HEK293T (cell line): Measurements from ENCODE around the gene ZSWIM3.

Experiments
- ARNT ChIP-seq: fragments of 450-650 bp; IDR thresholded peaks from 2 replicates; pipeline ENCODE4 v1.6.1; 2017; ENCODE audit warnings: mild to moderate bottlenecking
- ELF4 ChIP-seq: fragments of 450-650 bp; IDR thresholded peaks from 2 replicates; pipeline ENCODE4 v1.6.1; 2017; ENCODE audit warnings: antibody characterized with exemption
- FOXA1 ChIP-seq: fragments of 450-650 bp; IDR thresholded peaks from 2 replicates; pipeline ENCODE4 v1.6.1; 2016; ENCODE audit warnings: mild to moderate bottlenecking
- FOXM1 ChIP-seq: fragments of 450-650 bp; IDR thresholded peaks from 2 replicates; pipeline ENCODE4 v1.6.1; 2017; ENCODE audit warnings: mild to moderate bottlenecking, borderline replicate concordance
- SP1 ChIP-seq: fragments of 450-650 bp; IDR thresholded peaks from 2 replicates; pipeline ENCODE4 v1.6.1; 2017
- SUZ12 ChIP-seq: fragments of 450-650 bp; IDR thresholded peaks from 2 replicates; pipeline ENCODE4 v1.6.1; 2016; ENCODE audit warnings: mild to moderate bottlenecking
- TARDBP ChIP-seq: fragments of 450-650 bp; IDR thresholded peaks from 2 replicates; pipeline ENCODE4 v1.6.1; 2016
- ZNF384 ChIP-seq: fragments of 450-650 bp; IDR thresholded peaks from 2 replicates; pipeline ENCODE4 v1.6.1; 2016

DNA sequence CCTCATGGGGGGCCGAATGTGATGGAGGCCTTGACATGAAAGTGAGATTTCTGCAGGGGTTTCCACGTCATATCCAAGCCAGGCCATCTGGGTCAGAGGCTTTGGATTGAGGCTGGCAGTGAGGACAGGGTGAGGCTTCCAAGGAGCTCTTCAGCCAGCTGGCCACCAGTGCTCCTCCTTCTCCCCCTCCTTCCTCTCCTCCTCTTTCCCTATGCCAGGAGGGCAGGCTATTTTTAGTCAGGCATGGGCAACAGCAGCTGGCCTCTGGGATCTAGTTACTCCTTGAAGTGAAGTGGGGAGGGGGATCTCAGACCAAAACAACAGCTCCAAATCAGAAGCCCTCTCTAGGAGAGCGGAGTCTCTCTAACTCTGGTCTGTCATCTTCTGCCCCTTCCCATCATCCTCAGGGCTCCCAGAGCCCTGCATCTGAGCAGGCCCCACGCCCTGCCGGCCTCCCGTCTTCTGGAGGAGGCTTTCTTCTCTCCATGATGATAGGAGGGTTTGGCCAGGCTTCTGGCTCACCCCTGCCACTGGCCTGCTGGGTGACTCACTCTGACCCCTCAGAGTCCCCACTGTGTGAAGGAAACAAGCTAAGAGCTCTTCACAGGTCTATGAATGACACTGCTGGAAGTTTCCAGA is 30.9 kb upstream of the ZSWIM3 start:
- TF ChIP-seq ZNF384, result no peak
- TF ChIP-seq SP1, result no peak
- no peak for TF ChIP-seq SUZ12
- TF ChIP-seq TARDBP, result no peak
- no peak for TF ChIP-seq ELF4
- TF ChIP-seq FOXM1, result no peak
- TF ChIP-seq ARNT, result no peak
- no peak for TF ChIP-seq FOXA1
